ENCODE data around the gene RBM28. TPM values are rescaled to one million over a fixed set of nuclear protein-coding genes. Genes with fewer than 3 reads are reported as not detected.

The RBM28 gene
- total RNA-seq, 2 experiments from 2014 or later = 35.1 to 37.3 TPM

DNA sequence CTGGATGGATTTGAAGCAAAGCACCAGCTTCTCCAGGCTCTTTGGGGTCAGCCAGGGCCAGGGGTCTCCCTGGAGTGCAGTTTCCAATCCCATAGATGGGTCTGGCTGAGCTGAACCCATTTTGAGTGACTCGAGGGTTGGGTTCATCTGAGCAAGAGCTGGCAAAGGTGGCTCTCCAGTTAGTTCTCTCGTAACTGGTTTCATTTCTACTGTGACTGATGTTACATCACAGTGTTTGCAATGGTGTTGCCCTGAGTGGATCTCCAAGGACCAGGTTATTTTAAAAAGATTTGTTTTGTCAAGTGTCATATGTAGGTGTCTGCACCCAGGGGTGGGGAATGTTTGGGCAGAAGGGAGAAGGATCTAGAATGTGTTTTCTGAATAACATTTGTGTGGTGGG, 88.4 kb downstream of the RBM28 start:
- no peaks in the 10 kb centered on the region for H3K9me3 Mint-ChIP-seq
- no peak overlapping the region for H3K27ac Mint-ChIP-seq
- ChIA-PET POLR2A (no interaction called here), CTCF (no interaction called here)
- no peak for DNase-seq
- H3K36me3 Mint-ChIP-seq (ENCODE audit: low read depth) = no peaks in the 10 kb centered on the region
- no peaks in the 10 kb centered on the region for H3K4me1 Mint-ChIP-seq
- H3K27me3 Mint-ChIP-seq = peaks cover 5% of the 10 kb centered on the region
- no peak overlapping the region for H3K4me3 Mint-ChIP-seq

GRCh38 chr7:128254470-128254869, 89.2 kb downstream of the RBM28 start:
- Mint-ChIP-seq H3K27ac (no peak overlapping the region), H3K9me3 (no peaks in the 10 kb centered on the region), H3K36me3 (ENCODE audit: low read depth) (no peaks in the 10 kb centered on the region), H3K4me1 (no peaks in the 10 kb centered on the region), H3K4me3 (no peak overlapping the region), H3K27me3 (peaks cover 11% of the 10 kb centered on the region)
- ChIA-PET POLR2A (no interaction called here), CTCF (interaction anchor here (0.6 kb wide), 1 partner anchor 382 kb away, joined by 4 read pairs; no protein-coding TSS in a partner anchor)
- DNase-seq = no peak

- no peak overlapping the region for H3K27ac Mint-ChIP-seq
- H3K4me1 Mint-ChIP-seq = no peaks in the 10 kb centered on the region
- peaks cover 17% of the 10 kb centered on the region for H3K27me3 Mint-ChIP-seq
- DNase-seq = no peak
- CTCF ChIA-PET = interaction anchor here (1.4 kb wide), 1 partner anchor 44 kb away, joined by 3 read pairs; no protein-coding TSS in a partner anchor
- no peak overlapping the region for H3K4me3 Mint-ChIP-seq
- no peaks in the 10 kb centered on the region for H3K9me3 Mint-ChIP-seq
- no peaks in the 10 kb centered on the region for H3K36me3 Mint-ChIP-seq (ENCODE audit: low read depth)
- POLR2A ChIA-PET = no interaction called here
Measured at GRCh38 chr7:128253701-128254100, 90.0 kb downstream of the RBM28 start.

DNA sequence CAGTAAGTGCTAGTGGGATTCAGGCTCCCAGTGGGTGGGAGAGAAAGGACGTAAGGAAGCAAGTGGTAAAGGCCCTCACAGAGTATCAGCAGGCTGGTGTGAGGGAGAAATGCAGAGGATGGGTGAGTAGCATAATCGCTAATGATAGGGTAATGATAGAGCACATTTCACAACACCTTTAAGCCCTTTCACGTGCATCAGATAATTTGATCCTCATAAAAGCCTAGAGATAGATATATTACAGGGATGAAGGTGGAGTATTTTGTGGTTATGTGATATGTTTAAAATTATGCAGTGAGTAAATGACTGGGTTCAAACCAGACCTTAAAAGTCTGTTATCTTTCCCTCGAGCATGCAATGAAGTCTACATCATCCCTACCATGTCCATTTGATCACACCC, 92.4 kb downstream of the RBM28 start:
- no peak for DNase-seq
- Mint-ChIP-seq H3K27me3 (peaks cover 17% of the 10 kb centered on the region), H3K27ac (no peak overlapping the region), H3K4me1 (no peaks in the 10 kb centered on the region), H3K36me3 (ENCODE audit: low read depth) (no peaks in the 10 kb centered on the region), H3K4me3 (no peak overlapping the region), H3K9me3 (no peaks in the 10 kb centered on the region)
- ChIA-PET POLR2A (no interaction called here), CTCF (no interaction called here)

Other genes with a start within 250 kb of the RBM28 start
- gene LEP, start 102.6 kb downstream of the RBM28 start, total RNA-seq = not detected
- gene PRRT4, start 17.8 kb upstream of the RBM28 start, total RNA-seq = under 1 TPM; 0.21 to 0.25 TPM
- 10 to 100 TPM; 70.4 to 72.3 TPM for gene IMPDH1, start 66.1 kb upstream of the RBM28 start, total RNA-seq
- 10 to 100 TPM; 10.8 to 11.9 TPM for gene HILPDA, start 112.0 kb upstream of the RBM28 start, total RNA-seq
- gene METTL2B, start 132.8 kb upstream of the RBM28 start, total RNA-seq = 10 to 100 TPM; 24.7 to 27.3 TPM